ENCODE results near the gene GYPE. TPM values are rescaled to one million over a fixed set of nuclear protein-coding genes. Genes with fewer than 3 reads are reported as not detected.
"Not testable (repeated sequence)": the region's sequence is repeated elsewhere in the genome, so short reads cannot be mapped to it uniquely, and the experiment has no call there.

GYPE gene
- total RNA-seq, 1 donor from 2014 or later = not detected

GRCh38 chr4:143842624-143843505 is 62.5 kb downstream of the GYPE start:
- H3K36me3 ChIP-seq; H3K27me3 ChIP-seq; H3K36me3 Mint-ChIP-seq; DNase-seq (ENCODE audit: low spot score); H3K4me3 Mint-ChIP-seq; H3K9me3 Mint-ChIP-seq; H4K20me1 ChIP-seq (ENCODE audit: low read depth); H3K79me2 ChIP-seq (ENCODE audit: low read depth); H3F3A ChIP-seq (ENCODE audit: low read depth); H3K27me3 Mint-ChIP-seq (ENCODE audit: insufficient read depth, low read depth); H2AFZ ChIP-seq (replicated peaks); H3K4me1 ChIP-seq; H3K4me2 ChIP-seq; H3K9me3 ChIP-seq (ENCODE audit: low read depth); H3K27ac ChIP-seq; H3K4me1 Mint-ChIP-seq; H3K9ac ChIP-seq; H3K27ac Mint-ChIP-seq; H3K4me3 ChIP-seq: not testable (repeated sequence)

DNA sequence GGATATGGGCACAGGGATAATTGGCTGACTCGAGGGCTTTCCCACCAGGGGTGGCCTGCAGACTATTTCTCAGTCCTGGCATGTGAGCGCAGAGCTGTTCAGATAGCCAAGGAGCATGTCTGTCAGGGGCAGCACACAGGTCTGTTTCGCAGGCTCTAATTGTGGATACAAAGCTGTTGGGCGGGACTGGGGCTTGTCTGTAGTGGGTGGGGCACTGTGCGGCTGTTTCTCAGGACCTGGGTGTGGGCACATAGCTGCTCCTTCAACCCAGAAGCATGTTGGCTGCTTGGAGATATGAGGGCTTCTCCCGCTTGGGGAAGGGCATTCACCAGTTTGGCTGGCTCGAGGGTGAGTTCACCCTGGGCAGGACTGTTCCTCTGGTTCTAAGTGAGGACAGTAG is 65.9 kb downstream of the GYPE start:
- not testable (repeated sequence) for H3K27me3 Mint-ChIP-seq (ENCODE audit: insufficient read depth, low read depth); H3K4me1 Mint-ChIP-seq; H3K9ac ChIP-seq; H2AFZ ChIP-seq (replicated peaks); H3K9me3 Mint-ChIP-seq; H3K4me3 Mint-ChIP-seq; H3K36me3 ChIP-seq; H3K79me2 ChIP-seq (ENCODE audit: low read depth); H3K36me3 Mint-ChIP-seq; H4K20me1 ChIP-seq (ENCODE audit: low read depth); H3K4me1 ChIP-seq; H3K27ac Mint-ChIP-seq; H3F3A ChIP-seq (ENCODE audit: low read depth); H3K9me3 ChIP-seq (ENCODE audit: low read depth); H3K4me3 ChIP-seq; DNase-seq (ENCODE audit: low spot score); H3K27me3 ChIP-seq; H3K4me2 ChIP-seq; H3K27ac ChIP-seq

GRCh38 chr4:143834196-143834595 is 71.2 kb downstream of the GYPE start:
- not testable (repeated sequence) for H3K4me1 Mint-ChIP-seq; H2AFZ ChIP-seq (replicated peaks); H4K20me1 ChIP-seq (ENCODE audit: low read depth); H3K27me3 ChIP-seq; H3K27ac Mint-ChIP-seq; H3K9me3 Mint-ChIP-seq; H3K36me3 ChIP-seq; H3K9me3 ChIP-seq (ENCODE audit: low read depth); H3K27me3 Mint-ChIP-seq (ENCODE audit: insufficient read depth, low read depth); DNase-seq (ENCODE audit: low spot score); H3K4me2 ChIP-seq; H3K36me3 Mint-ChIP-seq; H3K27ac ChIP-seq; H3K79me2 ChIP-seq (ENCODE audit: low read depth); H3K4me3 ChIP-seq; H3K4me3 Mint-ChIP-seq; H3K4me1 ChIP-seq; H3F3A ChIP-seq (ENCODE audit: low read depth); H3K9ac ChIP-seq

- not testable (repeated sequence) for H3K36me3 Mint-ChIP-seq; H3K9ac ChIP-seq; H3K27me3 Mint-ChIP-seq (ENCODE audit: insufficient read depth, low read depth); H3F3A ChIP-seq (ENCODE audit: low read depth); H4K20me1 ChIP-seq (ENCODE audit: low read depth); H3K4me1 ChIP-seq; H3K4me1 Mint-ChIP-seq; H3K4me2 ChIP-seq; H3K4me3 ChIP-seq; H3K4me3 Mint-ChIP-seq; H3K9me3 Mint-ChIP-seq; H3K27ac ChIP-seq; H2AFZ ChIP-seq (replicated peaks); H3K36me3 ChIP-seq; H3K27ac Mint-ChIP-seq; H3K79me2 ChIP-seq (ENCODE audit: low read depth); DNase-seq (ENCODE audit: low spot score); H3K27me3 ChIP-seq; H3K9me3 ChIP-seq (ENCODE audit: low read depth)
Observed at GRCh38 chr4:143833676-143834075, 71.7 kb downstream of the GYPE start.

DNA sequence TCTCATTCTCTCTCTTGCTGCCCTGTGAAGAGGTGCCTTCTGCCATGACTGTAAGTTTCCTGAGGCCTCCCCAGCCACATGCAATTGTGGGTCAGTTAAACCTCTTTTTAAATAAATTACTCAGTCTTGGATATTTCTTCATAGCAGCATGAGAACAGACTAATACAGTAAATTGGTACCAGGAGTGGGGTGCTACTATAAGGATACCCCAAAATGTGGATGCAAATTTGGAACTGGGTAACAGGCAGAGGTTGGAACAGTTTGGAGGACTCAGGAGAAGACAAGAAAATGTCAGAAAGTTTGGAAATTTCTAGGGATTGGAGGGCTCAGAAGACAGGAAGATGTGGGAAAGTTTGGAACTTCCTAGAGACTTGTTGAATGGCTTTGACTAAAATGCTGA is 74.8 kb downstream of the GYPE start:
- not testable (repeated sequence) for H3K27me3 ChIP-seq; H3K4me1 Mint-ChIP-seq; H3K9me3 ChIP-seq (ENCODE audit: low read depth); H3K36me3 Mint-ChIP-seq; DNase-seq (ENCODE audit: low spot score); H3K9ac ChIP-seq; H3K27ac ChIP-seq; H4K20me1 ChIP-seq (ENCODE audit: low read depth); H3K4me1 ChIP-seq; H3K4me3 Mint-ChIP-seq; H3K36me3 ChIP-seq; H2AFZ ChIP-seq (replicated peaks); H3K79me2 ChIP-seq (ENCODE audit: low read depth); H3K27ac Mint-ChIP-seq; H3K4me3 ChIP-seq; H3K27me3 Mint-ChIP-seq (ENCODE audit: insufficient read depth, low read depth); H3F3A ChIP-seq (ENCODE audit: low read depth); H3K4me2 ChIP-seq; H3K9me3 Mint-ChIP-seq

GRCh38 chr4:143829239-143829620 is 76.1 kb downstream of the GYPE start:
- H3K27me3 Mint-ChIP-seq (ENCODE audit: insufficient read depth, low read depth); DNase-seq (ENCODE audit: low spot score); H3K27ac ChIP-seq; H3K27ac Mint-ChIP-seq; H3K4me3 Mint-ChIP-seq; H3K36me3 Mint-ChIP-seq; H3K79me2 ChIP-seq (ENCODE audit: low read depth); H3K9me3 Mint-ChIP-seq; H3F3A ChIP-seq (ENCODE audit: low read depth); H3K9me3 ChIP-seq (ENCODE audit: low read depth); H3K27me3 ChIP-seq; H3K4me2 ChIP-seq; H3K4me1 Mint-ChIP-seq; H2AFZ ChIP-seq (replicated peaks); H3K9ac ChIP-seq; H4K20me1 ChIP-seq (ENCODE audit: low read depth); H3K4me3 ChIP-seq; H3K36me3 ChIP-seq; H3K4me1 ChIP-seq: not testable (repeated sequence)

Other genes starting within 250 kb of the GYPE start
- gene FREM3, start 204.9 kb downstream of the GYPE start, total RNA-seq (ENCODE audit: low replicate concordance) = not detected in 2 replicates
- gene GYPB, start 113.8 kb upstream of the GYPE start, total RNA-seq (ENCODE audit: low replicate concordance) = not detected in 2 replicates
- not detected in 2 replicates for gene GYPA, start 235.2 kb upstream of the GYPE start, total RNA-seq (ENCODE audit: low replicate concordance)

Data from neural progenitor cell (in vitro differentiated cells).